Gastrocnemius medialis (tissue), 4 donors: ENCODE measurements around the gene FGF2. TPM values are rescaled to one million over a fixed set of nuclear protein-coding genes. Genes with fewer than 3 reads are reported as not detected.

Source experiments
- ATAC-seq, 2 donors: fragments of 150-250 bp; one replicate each; pipeline ENCODE4 v1.9.1; 2016
- DNase-seq, 2 donors: peaks; one replicate each; pipeline ENCODE4 v3.0.0-alpha.2; 2019
- H3K27ac ChIP-seq, 4 donors: fragments of 200-600 bp; sonication (generic); 1 replicate in 1 of 4; 2 replicates in 3 of 4; pipeline ENCODE4 v1.5.1; 2016 to 2018; ENCODE audit warnings: mild to moderate bottlenecking in 2 of 4, moderate library complexity in 1 of 4
- H3K27me3 ChIP-seq, 3 donors: fragments of 200-600 bp; sonication (generic) in 2 of 3; 1 replicate in 1 of 3; 2 replicates in 2 of 3; pipeline versions ENCODE4 v1.5.1 to v1.6.0; 2016 to 2019; ENCODE audit warnings: mild to moderate bottlenecking in 1 of 3, moderate library complexity in 1 of 3
- H3K36me3 ChIP-seq, 2 donors: fragments of 200-600 bp; sonication (generic) in 1 of 2; one replicate each; pipeline ENCODE4 v1.5.1; 2017 to 2018
- H3K4me1 ChIP-seq, 2 donors: fragments of 200-600 bp; sonication (generic) in 1 of 2; one replicate each; pipeline ENCODE4 v1.5.1; 2016 to 2017; ENCODE audit warnings: mild to moderate bottlenecking in 2 of 2
- H3K4me3 ChIP-seq, 4 donors: fragments of 200-600 bp; sonication (generic) in 3 of 4; 1 replicate in 1 of 4; 2 replicates in 3 of 4; pipeline ENCODE4 v1.5.1; 2016 to 2019; ENCODE audit warnings: mild to moderate bottlenecking in 2 of 4
- H3K9me3 ChIP-seq, 3 donors: fragments of 200-600 bp; sonication (generic) in 2 of 3; 1 replicate in 1 of 3; 2 replicates in 2 of 3; pipeline ENCODE4 v1.5.1; 2016 to 2019
- CTCF ChIP-seq, 5 experiments: fragments of 450-650 bp in 3 of 5; fragments of 200-600 bp in 2 of 5; sonication (generic) in 2 of 5; IDR thresholded peaks in 4 of 5; conservative IDR thresholded peaks in 1 of 5; 1 replicate in 4 of 5; 2 replicates in 1 of 5; pipeline ENCODE4 v1.5.1; 2016 to 2019; ENCODE audit warnings: antibody characterized with exemption in 5 of 5, mild to moderate bottlenecking in 3 of 5, moderate library complexity in 3 of 5
- POLR2A ChIP-seq, 2 donors: fragments of 450-650 bp; IDR thresholded peaks; one replicate each; pipeline ENCODE4 v1.6.1; 2017; ENCODE audit warnings: antibody characterized with exemption in 2 of 2, mild to moderate bottlenecking in 2 of 2, moderate library complexity in 2 of 2
- in situ Hi-C, 4 donors: fragments of 200-750 bp; cut with MboI; loops; one replicate each; pipeline versions ENCODE4 v1.15.0 to v1.8.0; 2017; ENCODE audit warnings: low sequenced_read_pairs in 4 of 4
- intact Hi-C: fragments of 100-400 bp; cut with DNase I; formaldehyde crosslinking; loops from one replicate; pipeline ENCODE4 v1.15.1; 2023; ENCODE audit warnings: low total_unique reads
- total RNA-seq, 4 donors: library from RNA; depleted of rRNA; stranded (reverse); fragments of >200 nt; gene quantifications; one replicate each; pipeline versions ENCODE4 v1.1.0 to v1.2.3, GENCODE V29; 2016

The FGF2 gene
- total RNA-seq, 4 donors from 2014 or later, result 1.5 to 3.5 (median 1.9) TPM

DNA sequence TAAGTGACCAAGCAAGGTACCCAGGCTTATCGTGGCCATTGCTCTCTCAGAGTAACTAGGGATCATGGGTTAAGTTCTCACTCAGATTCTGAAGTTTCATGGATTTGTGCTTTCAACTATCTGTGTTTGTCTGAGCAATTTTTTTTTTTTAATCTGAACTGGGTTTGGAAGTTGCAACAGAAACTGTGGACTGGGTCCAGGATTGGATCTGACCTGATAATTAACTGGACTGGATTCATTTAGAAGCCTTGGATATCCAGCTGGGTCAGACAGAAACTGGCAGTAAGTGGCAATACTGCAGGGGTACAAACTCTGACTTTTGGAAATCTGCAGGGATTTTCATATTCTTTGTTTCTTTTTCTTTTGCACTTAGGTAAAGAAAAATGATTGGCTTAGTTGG, 38.7 kb upstream of the FGF2 start:
- Histone ChIP-seq H3K36me3 (no peaks in the 10 kb centered on the region), H3K4me3 (no peak overlapping the region), H3K27ac (no peak overlapping the region), H3K4me1 (no peaks in the 10 kb centered on the region), H3K9me3 (no peaks in the 10 kb centered on the region), H3K27me3 (no peaks in the 10 kb centered on the region)
- DNase-seq (no peak), ATAC-seq (no peak)
- in situ Hi-C loops (no loop called here), intact Hi-C loops (no loop called here)
- TF ChIP-seq POLR2A (IDR thresholded peaks at IDR 0.05), result no peak
- TF ChIP-seq CTCF (IDR thresholded peaks at IDR 0.05 in 4 of 5, conservative IDR thresholded peaks at IDR 0.05 in 1 of 5), result no peak

DNA sequence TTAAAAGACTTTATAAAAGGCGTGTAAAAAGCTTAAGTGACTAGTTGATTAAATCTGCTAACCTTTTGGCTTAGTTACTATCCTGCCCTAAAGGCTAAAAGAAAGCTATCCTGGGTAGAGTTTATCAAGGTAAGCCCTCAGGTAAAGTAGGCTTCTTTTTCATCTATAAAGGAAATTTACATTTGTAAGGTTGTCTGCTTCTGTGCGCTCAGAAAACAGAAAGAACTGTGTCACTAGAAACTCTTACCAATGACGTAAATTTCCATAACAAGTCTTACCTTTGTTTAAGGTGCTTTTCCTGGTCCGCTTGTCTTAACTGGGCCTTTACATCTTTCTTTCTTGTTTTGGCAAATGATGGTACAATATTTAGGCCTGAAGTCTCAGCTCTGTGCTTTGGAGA, 37.7 kb upstream of the FGF2 start:
- no peak overlapping the region for H3K27ac ChIP-seq
- no peaks in the 10 kb centered on the region for H3K9me3 ChIP-seq
- H3K4me3 ChIP-seq, result no peak overlapping the region
- in situ Hi-C loops (no loop called here), intact Hi-C loops (no loop called here)
- no peaks in the 10 kb centered on the region for H3K27me3 ChIP-seq
- no peak for DNase-seq
- TF ChIP-seq POLR2A (IDR thresholded peaks at IDR 0.05) (no peak), CTCF (IDR thresholded peaks at IDR 0.05 in 4 of 5, conservative IDR thresholded peaks at IDR 0.05 in 1 of 5) (no peak)
- no peak for ATAC-seq
- no peaks in the 10 kb centered on the region for H3K4me1 ChIP-seq
- H3K36me3 ChIP-seq, result no peaks in the 10 kb centered on the region

GRCh38 chr4:122793811-122794210, 32.8 kb upstream of the FGF2 start:
- in situ Hi-C loops (no loop called here), intact Hi-C loops (no loop called here)
- no peak for ATAC-seq
- Histone ChIP-seq H3K4me3 (no peak overlapping the region), H3K27me3 (no peaks in the 10 kb centered on the region), H3K36me3 (no peaks in the 10 kb centered on the region), H3K27ac (no peak overlapping the region), H3K9me3 (no peaks in the 10 kb centered on the region), H3K4me1 (peaks cover 0 to 3% of the 10 kb centered on the region in 2 donors)
- TF ChIP-seq POLR2A (IDR thresholded peaks at IDR 0.05) (no peak), CTCF (IDR thresholded peaks at IDR 0.05 in 4 of 5, conservative IDR thresholded peaks at IDR 0.05 in 1 of 5) (no peak)
- no peak for DNase-seq

DNA sequence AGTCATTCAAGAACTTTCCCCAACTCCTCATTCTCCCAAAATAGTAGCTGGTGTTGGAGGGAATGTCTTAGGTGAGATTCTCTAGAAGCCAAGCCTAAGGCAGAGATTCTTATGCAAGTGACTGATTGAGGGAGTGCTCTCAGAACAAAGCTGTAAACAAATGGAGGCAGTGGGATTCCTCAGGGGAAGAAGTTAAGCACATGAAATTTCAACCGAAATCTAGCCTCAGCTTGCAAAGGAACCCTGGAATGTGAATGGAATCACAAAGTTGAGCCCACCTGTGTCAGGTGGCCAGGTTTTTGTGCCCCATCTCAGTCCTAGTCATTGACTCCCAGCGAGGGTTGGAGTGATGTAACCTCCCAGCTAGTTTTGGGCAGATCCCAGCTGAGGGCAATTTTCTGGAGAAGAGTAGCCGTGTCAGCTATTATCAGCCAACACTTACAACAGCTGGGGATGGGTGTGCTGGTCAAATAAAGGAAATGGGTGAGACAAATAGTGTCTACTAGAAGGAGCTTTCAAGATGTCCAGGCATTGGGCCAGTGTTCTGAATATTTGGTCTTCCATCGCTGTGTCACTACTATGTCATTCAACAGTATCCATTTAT, 29.7 kb upstream of the FGF2 start:
- in situ Hi-C loops (no loop called here), intact Hi-C loops (no loop called here)
- Histone ChIP-seq H3K9me3 (no peaks in the 10 kb centered on the region), H3K27me3 (no peaks in the 10 kb centered on the region), H3K4me3 (no peak overlapping the region), H3K27ac (no peak overlapping the region), H3K36me3 (no peaks in the 10 kb centered on the region), H3K4me1 (peaks cover 0 to 3% of the 10 kb centered on the region in 2 donors)
- DNase-seq (no peak), ATAC-seq (no peak)
- no peak for TF ChIP-seq CTCF (IDR thresholded peaks at IDR 0.05 in 4 of 5, conservative IDR thresholded peaks at IDR 0.05 in 1 of 5)
- no peak for TF ChIP-seq POLR2A (IDR thresholded peaks at IDR 0.05)
